Thoracic aorta (tissue), 2 donors: ENCODE data around the gene OLA1. TPM values are rescaled to one million over a fixed set of nuclear protein-coding genes. Genes with fewer than 3 reads are reported as not detected.

ENCODE experiments used
- ATAC-seq: fragments of 150-250 bp; one replicate; pipeline ENCODE4 v1.8.0; 2017; ENCODE audit warnings: low read depth; ENCODE audit not compliant: insufficient number of reproducible peaks, low FRiP score
- DNase-seq: peaks from one replicate; pipeline ENCODE4 v3.0.0-alpha.2; 2020; ENCODE audit warnings: low spot score
- H3K27ac ChIP-seq, 2 donors: fragments of 200-600 bp; sonication (generic); 1 replicate in 1 of 2; 2 replicates in 1 of 2; pipeline ENCODE4 v1.5.1; 2016; ENCODE audit warnings: mild to moderate bottlenecking in 2 of 2, moderate library complexity in 2 of 2
- H3K27me3 ChIP-seq: fragments of 200-600 bp; sonication (generic); replicated peaks from 2 replicates; pipeline ENCODE4 v1.6.0; 2016; ENCODE audit warnings: mild to moderate bottlenecking; ENCODE audit not compliant: insufficient read depth
- H3K36me3 ChIP-seq: fragments of 200-600 bp; sonication (generic); one replicate; pipeline ENCODE4 v1.5.1; 2016
- H3K4me1 ChIP-seq, 2 donors: fragments of 200-600 bp; sonication (generic); 1 replicate in 1 of 2; 2 replicates in 1 of 2; pipeline versions ENCODE4 v1.5.1 to v1.6.0; 2016; ENCODE audit warnings: low read depth in 2 of 2, mild to moderate bottlenecking in 1 of 2; ENCODE audit not compliant: control insufficient read depth in 1 of 2
- H3K4me3 ChIP-seq: fragments of 200-600 bp; sonication (generic); 2 replicates; pipeline ENCODE4 v1.5.1; 2016; ENCODE audit warnings: mild to moderate bottlenecking
- H3K9me3 ChIP-seq: fragments of 200-600 bp; sonication (generic); 2 replicates; pipeline ENCODE4 v1.5.1; 2016
- total RNA-seq, 2 donors: library from RNA; depleted of rRNA; stranded (reverse); fragments of >200 nt; gene quantifications; one replicate each; pipeline versions ENCODE4 v1.1.0 to v1.2.3, GENCODE V29; 2016
- TF ChIP-seq, protein P1 (sequence below): fragments of 200-600 bp; sonication (generic); IDR thresholded peaks from one replicate; pipeline ENCODE4 v1.5.1; 2019; ENCODE audit warnings: antibody characterized with exemption

The OLA1 gene
- total RNA-seq, 2 donors from 2014 or later = 15.2 to 48.0 TPM

DNA sequence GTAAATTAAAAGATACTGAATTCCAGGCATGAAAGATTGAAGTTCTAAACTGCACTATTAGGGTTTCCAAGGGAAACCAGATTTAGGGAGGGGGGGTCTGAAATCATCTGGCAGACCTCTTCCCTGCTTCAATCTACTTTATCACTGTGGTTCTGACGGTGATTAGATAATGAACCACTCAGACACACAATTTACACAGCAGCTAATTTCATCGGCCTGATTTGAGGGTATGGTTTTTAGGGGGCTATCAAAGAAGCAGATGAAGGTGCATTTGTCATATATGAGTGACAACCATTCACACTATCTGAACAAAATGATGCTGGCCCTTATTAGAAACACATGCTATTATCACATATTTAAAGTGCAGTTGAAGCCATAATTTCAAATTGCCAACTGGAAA lies 106.0 kb downstream of the OLA1 start:
- Histone ChIP-seq H3K9me3 (no peaks in the 10 kb centered on the region), H3K27me3 (no peaks in the 10 kb centered on the region), H3K4me3 (no peak overlapping the region), H3K36me3 (no peaks in the 10 kb centered on the region), H3K4me1 (no peaks in the 10 kb centered on the region), H3K27ac (no peak overlapping the region)
- no peak for DNase-seq
- TF ChIP-seq, protein P1, sequence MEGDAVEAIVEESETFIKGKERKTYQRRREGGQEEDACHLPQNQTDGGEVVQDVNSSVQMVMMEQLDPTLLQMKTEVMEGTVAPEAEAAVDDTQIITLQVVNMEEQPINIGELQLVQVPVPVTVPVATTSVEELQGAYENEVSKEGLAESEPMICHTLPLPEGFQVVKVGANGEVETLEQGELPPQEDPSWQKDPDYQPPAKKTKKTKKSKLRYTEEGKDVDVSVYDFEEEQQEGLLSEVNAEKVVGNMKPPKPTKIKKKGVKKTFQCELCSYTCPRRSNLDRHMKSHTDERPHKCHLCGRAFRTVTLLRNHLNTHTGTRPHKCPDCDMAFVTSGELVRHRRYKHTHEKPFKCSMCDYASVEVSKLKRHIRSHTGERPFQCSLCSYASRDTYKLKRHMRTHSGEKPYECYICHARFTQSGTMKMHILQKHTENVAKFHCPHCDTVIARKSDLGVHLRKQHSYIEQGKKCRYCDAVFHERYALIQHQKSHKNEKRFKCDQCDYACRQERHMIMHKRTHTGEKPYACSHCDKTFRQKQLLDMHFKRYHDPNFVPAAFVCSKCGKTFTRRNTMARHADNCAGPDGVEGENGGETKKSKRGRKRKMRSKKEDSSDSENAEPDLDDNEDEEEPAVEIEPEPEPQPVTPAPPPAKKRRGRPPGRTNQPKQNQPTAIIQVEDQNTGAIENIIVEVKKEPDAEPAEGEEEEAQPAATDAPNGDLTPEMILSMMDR = no peak
- ATAC-seq = no peak

DNA sequence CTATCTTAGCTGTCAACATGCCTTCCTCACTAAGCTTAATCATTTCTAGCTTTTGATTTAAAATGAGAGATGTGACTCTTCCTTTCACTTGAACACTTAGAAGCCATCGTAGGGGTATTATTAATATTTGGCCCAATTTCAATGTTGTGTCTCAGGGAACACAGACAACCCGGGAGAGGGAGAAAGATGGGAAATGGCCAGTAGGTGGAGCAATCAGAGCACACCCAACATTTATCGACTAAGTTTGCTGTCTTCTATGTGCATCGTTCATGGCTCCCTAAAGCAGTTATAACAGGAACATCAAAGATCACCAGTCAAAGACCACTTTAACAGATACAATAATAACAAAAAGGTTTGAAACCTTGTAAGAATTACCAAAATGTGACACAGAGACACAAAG lies 110.2 kb downstream of the OLA1 start:
- no peak for ATAC-seq
- H3K4me1 ChIP-seq = no peaks in the 10 kb centered on the region
- H3K36me3 ChIP-seq = no peaks in the 10 kb centered on the region
- H3K4me3 ChIP-seq = no peak overlapping the region
- H3K27me3 ChIP-seq = no peaks in the 10 kb centered on the region
- no peak overlapping the region for H3K27ac ChIP-seq
- H3K9me3 ChIP-seq = no peaks in the 10 kb centered on the region
- no peak for DNase-seq
- TF ChIP-seq, protein P1 = no peak

GRCh38 chr2:174135981-174136380 lies 112.4 kb downstream of the OLA1 start:
- no peak overlapping the region for H3K4me3 ChIP-seq
- TF ChIP-seq, protein P1 = no peak
- DNase-seq (no peak), ATAC-seq (no peak)
- no peaks in the 10 kb centered on the region for H3K4me1 ChIP-seq
- no peaks in the 10 kb centered on the region for H3K9me3 ChIP-seq
- H3K36me3 ChIP-seq = no peaks in the 10 kb centered on the region
- no peak overlapping the region for H3K27ac ChIP-seq
- no peaks in the 10 kb centered on the region for H3K27me3 ChIP-seq

DNA sequence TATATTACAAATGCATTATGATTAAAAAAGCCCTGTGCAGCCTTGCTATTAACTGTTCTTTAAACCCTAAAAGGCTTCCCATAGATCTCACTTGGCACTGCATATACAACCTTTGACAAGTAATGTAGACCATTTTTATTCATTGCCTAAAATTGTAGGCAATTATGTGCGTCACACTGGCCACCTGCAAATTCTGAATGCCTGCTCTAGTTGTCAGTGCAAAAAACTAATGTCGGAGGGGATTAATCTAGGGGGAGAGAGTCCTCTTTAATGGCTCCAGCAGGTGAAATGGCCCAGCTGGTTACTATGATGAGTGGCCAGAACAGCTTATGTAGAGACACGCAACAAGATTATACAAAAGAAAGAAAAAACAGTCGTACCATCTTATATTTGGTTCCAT lies 123.2 kb downstream of the OLA1 start:
- TF ChIP-seq, protein P1 = no peak
- DNase-seq (no peak), ATAC-seq (no peak)
- Histone ChIP-seq H3K4me3 (no peak overlapping the region), H3K27ac (no peak overlapping the region), H3K9me3 (no peaks in the 10 kb centered on the region), H3K4me1 (no peaks in the 10 kb centered on the region), H3K27me3 (no peaks in the 10 kb centered on the region), H3K36me3 (no peaks in the 10 kb centered on the region)

DNA sequence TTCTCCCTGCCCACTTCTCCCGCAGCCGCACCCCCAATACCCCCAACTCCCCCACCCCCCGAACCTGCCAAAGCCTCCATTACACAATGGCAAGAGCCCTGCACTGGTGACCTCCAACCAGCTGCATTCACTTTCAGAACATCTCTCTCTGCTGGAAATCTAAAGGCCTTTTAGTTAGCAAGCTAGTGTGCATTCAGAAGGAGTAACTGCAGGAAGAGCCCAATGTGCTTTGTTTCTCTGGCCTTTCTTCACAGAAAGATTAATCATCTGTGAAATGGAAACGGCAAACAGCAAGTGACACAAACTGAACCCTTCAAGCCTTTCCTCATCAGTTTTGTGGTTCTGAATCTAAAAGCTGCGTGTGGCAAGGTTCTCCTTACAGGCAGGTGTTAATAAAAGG lies 124.2 kb downstream of the OLA1 start:
- no peaks in the 10 kb centered on the region for H3K36me3 ChIP-seq
- H3K4me1 ChIP-seq = no peaks in the 10 kb centered on the region
- H3K9me3 ChIP-seq = no peaks in the 10 kb centered on the region
- ATAC-seq (no peak), DNase-seq (no peak)
- H3K27me3 ChIP-seq = no peaks in the 10 kb centered on the region
- H3K4me3 ChIP-seq = no peak overlapping the region
- TF ChIP-seq, protein P1 = no peak
- H3K27ac ChIP-seq = no peak overlapping the region
